Calu3 (cell line): ENCODE results near the gene BBX. TPM values are rescaled to one million over a fixed set of nuclear protein-coding genes. Genes with fewer than 3 reads are reported as not detected.

Source experiments
- BruUV-seq: library from RNA; stranded (reverse); fragments of 400-500 nt; replicated peaks from 2 replicates; lab custom pipeline; 2021; lab: Mats Ljungman, UMichigan
- CTCF ChIA-PET: fragments of 300-600 bp; sonication (Branson Sonifier 250); formaldehyde crosslinking; loops from one replicate; lab custom pipeline; 2022; ENCODE audit warnings: antibody characterized with exemption; lab: Charles Lee
- DNase-seq: peaks from one replicate; pipeline ENCODE4 v3.0.0; 2022
- H3K27ac Mint-ChIP-seq: one replicate; pipeline ENCODE4 v1.8.0; 2022; ENCODE audit warnings: mixed read lengths; ENCODE audit not compliant: unreplicated experiment
- H3K27me3 Mint-ChIP-seq: one replicate; pipeline ENCODE4 v1.8.0; 2022; ENCODE audit warnings: mixed read lengths; ENCODE audit not compliant: unreplicated experiment
- H3K36me3 Mint-ChIP-seq: one replicate; pipeline ENCODE4 v1.8.0; 2022; ENCODE audit warnings: mild to moderate bottlenecking, moderate library complexity, mixed read lengths; ENCODE audit not compliant: insufficient read depth, unreplicated experiment
- H3K4me1 Mint-ChIP-seq: one replicate; pipeline ENCODE4 v1.8.0; 2022; ENCODE audit warnings: mild to moderate bottlenecking, low read depth, mixed read lengths; ENCODE audit not compliant: unreplicated experiment
- H3K4me3 Mint-ChIP-seq: one replicate; pipeline ENCODE4 v1.8.0; 2022; ENCODE audit warnings: mild to moderate bottlenecking, low read depth, moderate library complexity, mixed read lengths; ENCODE audit not compliant: unreplicated experiment
- H3K9me3 Mint-ChIP-seq: one replicate; pipeline ENCODE4 v1.8.0; 2022; ENCODE audit warnings: low read depth, mixed read lengths; ENCODE audit not compliant: unreplicated experiment
- intact Hi-C: fragments of 100-400 bp; cut with micrococcal nuclease; formaldehyde crosslinking; loops from one replicate; pipeline ENCODE4 v1.10.0; 2022; ENCODE audit not compliant: unreplicated experiment
- total RNA-seq: library from RNA; stranded (reverse); gene quantifications from 2 replicates; pipeline ENCODE4 v1.2.3, GENCODE V29; 2022
- TF ChIP-seq, protein P1 (sequence below): fragments of 200-600 bp; IDR thresholded peaks from one replicate; pipeline ENCODE4 v1.8.0; 2022; ENCODE audit warnings: antibody characterized with exemption; ENCODE audit not compliant: unreplicated experiment

The BBX gene
- total RNA-seq, 1 experiment from 2014 or later = 66.9 TPM

DNA sequence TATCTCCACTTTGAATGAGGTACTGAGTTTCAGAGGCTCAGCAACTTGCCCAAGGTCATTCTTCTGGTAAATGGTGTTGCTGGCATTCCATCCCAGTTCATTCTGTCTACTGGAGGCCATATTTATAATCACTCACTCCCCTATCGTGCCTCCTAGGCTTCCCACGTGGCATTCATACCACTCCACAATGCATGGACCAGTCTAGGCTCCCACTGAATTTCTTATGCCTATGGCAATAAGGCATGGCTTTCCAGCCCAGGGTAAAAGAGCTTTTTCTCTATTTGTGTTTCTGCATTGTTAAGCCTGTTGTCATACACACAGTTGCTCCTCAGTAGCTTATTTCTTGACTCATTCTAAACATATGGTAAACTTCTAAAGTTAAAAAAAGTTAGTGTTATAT lies 19.9 kb downstream of the BBX start:
- BruUV-seq = no TSS peak
- no peaks in the 10 kb centered on the region for H3K36me3 Mint-ChIP-seq
- H3K27ac Mint-ChIP-seq = no peak overlapping the region
- H3K9me3 Mint-ChIP-seq = no peaks in the 10 kb centered on the region
- H3K4me1 Mint-ChIP-seq = no peaks in the 10 kb centered on the region
- H3K27me3 Mint-ChIP-seq = no peaks in the 10 kb centered on the region
- H3K4me3 Mint-ChIP-seq = no peak overlapping the region
- CTCF ChIA-PET = no interaction called here
- intact Hi-C loops = no loop called here
- TF ChIP-seq, protein P1, sequence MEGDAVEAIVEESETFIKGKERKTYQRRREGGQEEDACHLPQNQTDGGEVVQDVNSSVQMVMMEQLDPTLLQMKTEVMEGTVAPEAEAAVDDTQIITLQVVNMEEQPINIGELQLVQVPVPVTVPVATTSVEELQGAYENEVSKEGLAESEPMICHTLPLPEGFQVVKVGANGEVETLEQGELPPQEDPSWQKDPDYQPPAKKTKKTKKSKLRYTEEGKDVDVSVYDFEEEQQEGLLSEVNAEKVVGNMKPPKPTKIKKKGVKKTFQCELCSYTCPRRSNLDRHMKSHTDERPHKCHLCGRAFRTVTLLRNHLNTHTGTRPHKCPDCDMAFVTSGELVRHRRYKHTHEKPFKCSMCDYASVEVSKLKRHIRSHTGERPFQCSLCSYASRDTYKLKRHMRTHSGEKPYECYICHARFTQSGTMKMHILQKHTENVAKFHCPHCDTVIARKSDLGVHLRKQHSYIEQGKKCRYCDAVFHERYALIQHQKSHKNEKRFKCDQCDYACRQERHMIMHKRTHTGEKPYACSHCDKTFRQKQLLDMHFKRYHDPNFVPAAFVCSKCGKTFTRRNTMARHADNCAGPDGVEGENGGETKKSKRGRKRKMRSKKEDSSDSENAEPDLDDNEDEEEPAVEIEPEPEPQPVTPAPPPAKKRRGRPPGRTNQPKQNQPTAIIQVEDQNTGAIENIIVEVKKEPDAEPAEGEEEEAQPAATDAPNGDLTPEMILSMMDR = no peak
- no peak for DNase-seq

DNA sequence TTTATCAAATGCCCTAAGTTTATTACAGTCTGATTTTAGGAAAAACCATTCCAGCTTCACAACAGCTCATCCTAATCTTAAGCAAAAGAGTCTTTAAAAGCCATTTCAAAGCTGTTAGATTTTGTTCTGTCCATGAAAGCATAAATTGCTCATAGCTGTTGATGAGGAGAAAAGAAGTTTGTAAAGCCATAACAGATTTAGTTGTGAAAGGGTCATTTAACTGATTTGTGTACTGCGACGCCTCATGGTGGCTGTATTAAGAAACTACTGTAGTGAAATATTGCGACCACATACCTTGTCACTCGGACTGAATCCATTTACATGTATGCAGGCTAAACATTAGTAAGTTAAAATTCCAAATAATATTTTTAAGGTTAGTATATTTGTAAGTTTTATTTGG lies 20.9 kb downstream of the BBX start:
- TF ChIP-seq, protein P1 = no peak
- Mint-ChIP-seq H3K27ac (no peak overlapping the region), H3K4me1 (no peaks in the 10 kb centered on the region), H3K4me3 (no peak overlapping the region), H3K36me3 (no peaks in the 10 kb centered on the region), H3K27me3 (no peaks in the 10 kb centered on the region), H3K9me3 (no peaks in the 10 kb centered on the region)
- no peak for DNase-seq
- intact Hi-C loops = no loop called here
- no TSS peak for BruUV-seq
- CTCF ChIA-PET = no interaction called here

DNA sequence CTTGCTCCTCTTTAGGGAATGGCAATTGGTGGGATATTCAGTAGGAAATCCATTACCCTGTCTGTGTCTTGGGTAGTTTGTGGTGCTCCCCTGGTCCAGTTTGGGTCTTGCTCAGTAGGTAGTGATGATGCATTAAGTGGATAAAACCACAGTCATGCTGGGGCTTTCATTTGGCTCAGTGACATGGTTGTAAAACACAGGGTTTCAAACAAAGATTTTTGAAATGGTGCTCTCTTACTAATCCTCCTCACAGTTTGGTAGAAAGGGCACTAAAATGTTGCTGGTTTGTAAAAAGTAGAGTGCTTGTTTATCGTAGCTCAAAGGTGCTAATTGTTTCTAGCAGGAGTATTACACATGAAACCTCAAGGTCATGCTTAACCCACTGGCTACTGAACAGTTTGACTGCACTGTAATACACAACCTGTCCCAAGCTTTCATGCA lies 22.9 kb downstream of the BBX start:
- Mint-ChIP-seq H3K36me3 (no peaks in the 10 kb centered on the region), H3K27me3 (no peaks in the 10 kb centered on the region), H3K4me1 (no peaks in the 10 kb centered on the region), H3K27ac (no peak overlapping the region), H3K9me3 (no peaks in the 10 kb centered on the region), H3K4me3 (no peak overlapping the region)
- intact Hi-C loops = no loop called here
- TF ChIP-seq, protein P1 = no peak
- CTCF ChIA-PET = interaction anchor here (0.7 kb wide), 1 partner anchor 586 kb away, joined by 3 read pairs; no protein-coding TSS in a partner anchor
- BruUV-seq = no TSS peak
- no peak for DNase-seq

DNA sequence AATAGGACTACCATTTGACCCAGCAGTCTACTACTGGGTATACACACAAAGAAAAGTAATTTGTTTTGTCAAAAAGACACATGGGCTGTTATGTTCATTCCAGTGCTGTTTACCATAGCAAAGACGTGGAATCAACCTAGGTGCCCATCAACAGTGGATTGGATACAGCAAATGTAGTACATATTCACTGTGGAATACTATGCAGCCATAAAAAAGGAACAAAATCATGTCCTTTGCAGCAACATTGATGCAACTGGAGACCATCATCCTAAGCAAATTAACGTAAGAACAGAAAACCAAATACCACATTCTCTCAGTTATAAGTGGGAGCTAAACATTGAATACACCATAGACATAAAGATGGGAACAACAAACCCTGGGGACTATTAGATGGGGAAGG lies 25.8 kb downstream of the BBX start:
- H3K36me3 Mint-ChIP-seq = no peaks in the 10 kb centered on the region
- CTCF ChIA-PET = no interaction called here
- intact Hi-C loops = no loop called here
- H3K4me3 Mint-ChIP-seq = no peak overlapping the region
- no peaks in the 10 kb centered on the region for H3K27me3 Mint-ChIP-seq
- no peak for DNase-seq
- no peaks in the 10 kb centered on the region for H3K4me1 Mint-ChIP-seq
- H3K9me3 Mint-ChIP-seq = no peaks in the 10 kb centered on the region
- no TSS peak for BruUV-seq
- no peak overlapping the region for H3K27ac Mint-ChIP-seq
- TF ChIP-seq, protein P1 = no peak
